ENCODE data around the gene RNF128.

- no peak for TF ChIP-seq JUND (CRISPR knock-in tag; IDR thresholded peaks at IDR 0.05)
- no peak for TF ChIP-seq ZNF274 (CRISPR knock-in tag; IDR thresholded peaks at IDR 0.05)
Observed at GRCh38 chrX:106783716-106784115, 57.2 kb downstream of the RNF128 start.

Data from HepG2 (cell line).